Stimulated activated naive CD8-positive, alpha-beta T cell treated with anti-CD3 and anti-CD28 coated beads, Interleukin-15, Interleukin-2, amounts not matched to agents 100 ng/mL and 50 ng/mL, for 24 hours (primary cell): Measurements from ENCODE around the gene ADGRF5.
"Not testable (repeated sequence)": the region's sequence is repeated elsewhere in the genome, so short reads cannot be mapped to it uniquely, and the experiment has no call there.

Source experiments
- H3K27ac Mint-ChIP-seq: one replicate; pipeline ENCODE4 v1.8.0; 2021; ENCODE audit warnings: mild to moderate bottlenecking, mixed read lengths
- H3K27me3 Mint-ChIP-seq: one replicate; pipeline ENCODE4 v1.8.0; 2021; ENCODE audit warnings: mixed read lengths
- H3K36me3 Mint-ChIP-seq: one replicate; pipeline ENCODE4 v1.8.0; 2021; ENCODE audit warnings: low read depth, mixed read lengths
- H3K4me1 Mint-ChIP-seq: one replicate; pipeline ENCODE4 v1.8.0; 2021; ENCODE audit warnings: low read depth, mixed read lengths
- H3K4me3 Mint-ChIP-seq: one replicate; pipeline ENCODE4 v1.8.0; 2021; ENCODE audit warnings: mild to moderate bottlenecking, mixed read lengths
- H3K9me3 Mint-ChIP-seq: one replicate; pipeline ENCODE4 v1.8.0; 2021; ENCODE audit warnings: mixed read lengths

Gene ADGRF5

DNA sequence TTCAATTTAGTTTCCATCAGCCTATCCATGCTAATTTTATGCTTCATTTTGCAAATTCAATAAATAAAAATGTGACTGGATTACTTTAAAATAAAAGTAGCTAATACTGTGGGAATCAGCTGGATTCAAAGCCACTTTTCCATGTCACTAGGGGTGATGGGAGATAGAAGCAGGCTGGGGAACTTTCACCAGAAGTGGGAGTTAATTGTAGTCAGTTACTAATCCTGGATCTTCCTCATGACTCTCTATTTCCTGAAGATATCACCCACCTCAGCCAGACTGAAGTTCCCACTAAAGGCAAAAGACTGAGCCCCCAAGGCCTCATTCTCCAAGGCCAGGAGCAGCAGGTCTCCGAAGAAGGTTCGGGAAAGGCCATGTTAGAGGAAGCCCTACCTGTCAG lies 86.7 kb downstream of the ADGRF5 start:
- not testable (repeated sequence) for H3K4me3 Mint-ChIP-seq, H3K9me3 Mint-ChIP-seq, H3K36me3 Mint-ChIP-seq

DNA sequence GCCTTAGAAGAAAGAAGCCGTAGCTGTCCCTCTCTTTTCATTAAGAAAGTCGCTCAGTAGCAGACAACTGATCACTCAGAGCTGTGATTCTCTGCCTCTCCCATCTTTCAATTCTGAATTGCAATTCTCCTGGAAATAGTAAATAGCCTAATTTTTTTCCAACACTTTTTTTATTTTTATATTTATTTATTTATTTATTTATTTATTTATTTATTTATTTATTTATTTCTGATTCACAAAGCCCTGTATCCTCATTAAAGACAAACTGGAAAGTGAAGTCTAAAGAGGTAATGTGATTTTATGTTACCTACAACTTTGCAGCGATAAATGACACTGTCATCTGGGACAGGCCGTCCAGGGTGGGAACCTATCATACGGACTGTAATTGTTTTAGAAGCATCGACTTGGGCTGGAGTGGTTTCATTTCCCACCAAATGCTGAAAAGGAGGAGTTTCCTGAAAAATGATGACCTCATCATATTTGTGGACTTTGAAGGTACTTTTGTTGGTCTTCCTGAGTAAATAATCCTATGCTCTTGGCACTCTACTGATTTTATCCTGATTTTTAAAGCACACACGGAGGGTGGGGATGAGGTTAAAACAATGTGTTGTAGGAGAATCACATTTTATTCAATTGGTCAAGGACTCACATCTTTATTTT lies 87.4 kb downstream of the ADGRF5 start:
- not testable (repeated sequence) for H3K27me3 Mint-ChIP-seq, H3K9me3 Mint-ChIP-seq, H3K27ac Mint-ChIP-seq, H3K36me3 Mint-ChIP-seq, H3K4me3 Mint-ChIP-seq, H3K4me1 Mint-ChIP-seq

More for the DNA sequence above, 86.7 kb downstream of the ADGRF5 start:
- H3K27me3 Mint-ChIP-seq, H3K4me1 Mint-ChIP-seq, H3K27ac Mint-ChIP-seq: not testable (repeated sequence)

DNA sequence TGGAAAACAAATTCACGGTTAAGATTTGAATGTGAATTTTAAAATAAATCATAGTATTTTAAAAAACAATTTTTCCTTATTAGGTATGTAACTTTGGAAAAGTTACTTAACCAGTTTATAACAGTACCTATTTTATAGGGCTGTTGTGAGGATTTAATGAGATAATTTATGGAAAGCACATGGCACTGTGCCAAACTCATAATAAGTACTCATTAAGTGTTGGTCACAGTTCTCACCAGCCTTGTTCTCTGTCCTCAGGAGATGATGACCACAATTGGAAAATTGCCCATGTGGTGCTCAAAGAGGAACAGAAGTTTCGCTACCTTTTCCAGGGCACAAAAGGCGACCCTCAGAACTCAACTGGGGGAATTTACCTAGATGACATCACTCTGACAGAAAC lies 88.9 kb downstream of the ADGRF5 start:
- Mint-ChIP-seq H3K4me1 (no peaks in the 10 kb centered on the region), H3K27ac (no peak overlapping the region), H3K9me3 (no peaks in the 10 kb centered on the region), H3K27me3 (peaks cover 8% of the 10 kb centered on the region), H3K4me3 (no peak overlapping the region), H3K36me3 (no peaks in the 10 kb centered on the region)

DNA sequence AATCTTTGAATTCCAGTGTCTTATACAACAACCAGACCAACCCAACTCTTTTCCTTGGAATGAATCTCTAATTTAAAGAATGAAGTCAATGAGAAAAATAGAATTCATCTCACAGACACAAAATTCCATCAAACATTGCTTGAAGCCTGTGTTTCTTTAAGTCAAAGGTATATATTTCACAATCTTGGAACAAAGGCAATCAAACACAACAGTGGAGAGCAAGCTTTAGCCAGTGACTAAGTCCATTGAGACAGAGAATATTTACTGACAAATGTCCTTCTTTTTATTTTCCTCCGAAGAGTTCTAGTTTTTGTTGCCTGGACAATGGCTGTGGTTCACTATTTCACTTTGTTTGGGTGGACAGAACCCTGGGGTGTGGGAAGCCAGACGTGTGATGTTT lies 92.8 kb downstream of the ADGRF5 start:
- Mint-ChIP-seq H3K27ac (no peak overlapping the region), H3K4me1 (no peaks in the 10 kb centered on the region), H3K4me3 (no peak overlapping the region), H3K9me3 (no peaks in the 10 kb centered on the region), H3K27me3 (peaks cover 15% of the 10 kb centered on the region), H3K36me3 (no peaks in the 10 kb centered on the region)

DNA sequence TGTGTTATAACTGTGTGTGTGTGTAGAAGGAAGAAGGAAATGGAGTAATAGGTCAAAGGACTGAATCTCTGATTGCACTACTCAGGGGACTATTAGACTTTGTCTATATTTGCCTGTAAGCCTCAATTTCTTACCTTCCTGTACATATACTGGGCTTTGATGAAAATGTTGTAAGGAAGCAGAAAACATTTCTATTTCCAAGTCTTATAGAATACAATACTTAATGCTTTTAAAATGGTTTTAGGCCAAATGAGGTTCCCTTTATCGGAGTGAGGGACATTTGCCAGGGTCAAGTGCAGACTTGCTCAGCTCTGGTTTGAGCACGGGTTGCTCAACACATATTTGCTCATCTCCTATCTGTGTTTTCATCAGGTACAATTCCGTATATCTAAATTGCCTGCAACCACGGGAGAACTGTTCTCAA lies 100.3 kb downstream of the ADGRF5 start:
- no peak overlapping the region for H3K27ac Mint-ChIP-seq
- H3K36me3 Mint-ChIP-seq, result no peaks in the 10 kb centered on the region
- no peaks in the 10 kb centered on the region for H3K4me1 Mint-ChIP-seq
- H3K27me3 Mint-ChIP-seq, result peaks cover 9% of the 10 kb centered on the region
- H3K9me3 Mint-ChIP-seq, result no peaks in the 10 kb centered on the region
- H3K4me3 Mint-ChIP-seq, result no peak overlapping the region

DNA sequence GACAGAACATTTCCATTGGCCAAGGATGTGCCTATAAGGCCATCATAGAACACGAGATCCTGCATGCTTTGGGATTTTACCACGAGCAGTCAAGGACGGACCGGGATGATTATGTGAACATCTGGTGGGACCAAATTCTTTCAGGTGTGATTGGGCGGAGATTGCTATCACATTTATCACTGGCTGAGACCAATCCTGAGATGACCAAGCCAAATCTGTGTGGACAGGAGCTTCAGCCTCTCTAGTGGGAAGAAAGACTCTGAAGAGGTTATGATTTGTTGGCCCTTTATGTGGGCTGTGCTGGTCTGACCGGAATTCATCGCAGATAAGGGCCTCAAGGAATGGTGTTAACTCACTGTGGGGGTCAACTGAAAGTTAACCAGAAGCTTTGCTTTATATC lies 102.2 kb downstream of the ADGRF5 start:
- no peak overlapping the region for H3K27ac Mint-ChIP-seq
- H3K4me1 Mint-ChIP-seq, result no peaks in the 10 kb centered on the region
- H3K36me3 Mint-ChIP-seq, result no peaks in the 10 kb centered on the region
- H3K27me3 Mint-ChIP-seq, result peaks cover 12% of the 10 kb centered on the region
- peaks cover 4% of the 10 kb centered on the region for H3K9me3 Mint-ChIP-seq
- H3K4me3 Mint-ChIP-seq, result no peak overlapping the region

DNA sequence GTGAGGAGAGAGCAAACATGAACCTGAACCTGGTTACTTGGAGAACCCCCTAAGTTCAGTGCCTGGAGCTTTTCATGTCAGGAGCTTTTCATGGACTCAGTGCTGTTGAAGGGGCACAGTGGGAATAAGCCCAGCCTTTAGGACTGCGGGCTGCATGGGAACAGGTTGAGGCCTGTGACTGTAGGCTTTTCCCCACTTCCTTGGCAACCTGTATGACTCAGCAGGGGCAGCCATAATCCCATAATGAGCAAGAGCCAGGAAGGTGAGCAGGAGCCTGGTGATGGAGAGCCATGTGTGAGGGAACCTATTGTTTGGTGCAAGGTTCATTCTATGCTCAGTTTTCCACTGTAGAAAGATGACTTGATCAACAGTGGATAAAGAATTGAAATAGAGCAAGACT lies 105.1 kb downstream of the ADGRF5 start:
- H3K4me3 Mint-ChIP-seq, result no peak overlapping the region
- peaks cover 8% of the 10 kb centered on the region for H3K9me3 Mint-ChIP-seq
- no peaks in the 10 kb centered on the region for H3K36me3 Mint-ChIP-seq
- peaks cover 26% of the 10 kb centered on the region for H3K27me3 Mint-ChIP-seq
- no peak overlapping the region for H3K27ac Mint-ChIP-seq
- no peaks in the 10 kb centered on the region for H3K4me1 Mint-ChIP-seq

DNA sequence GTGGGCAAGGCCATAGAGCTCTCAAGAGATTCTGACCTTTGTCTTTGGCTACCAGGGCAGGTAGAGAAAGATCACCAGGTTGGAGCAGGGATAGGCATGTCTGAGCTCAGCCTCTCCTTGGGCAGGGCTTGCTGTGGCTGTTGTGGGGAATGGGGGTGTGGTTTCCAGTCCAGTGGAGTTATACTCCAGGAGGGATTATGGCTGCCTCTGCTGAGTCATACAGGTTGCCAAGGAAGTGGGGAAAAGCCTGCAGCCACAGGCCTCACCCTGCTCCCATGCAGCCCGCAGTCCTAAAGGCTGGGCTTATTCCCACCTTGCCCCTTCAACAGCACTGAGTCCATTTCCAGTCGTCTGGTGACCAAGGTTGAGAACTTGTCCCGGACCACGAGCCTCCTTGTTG lies 106.6 kb downstream of the ADGRF5 start:
- H3K27me3 Mint-ChIP-seq, result peaks cover 30% of the 10 kb centered on the region
- no peaks in the 10 kb centered on the region for H3K4me1 Mint-ChIP-seq
- H3K4me3 Mint-ChIP-seq, result no peak overlapping the region
- peaks cover 8% of the 10 kb centered on the region for H3K9me3 Mint-ChIP-seq
- no peak overlapping the region for H3K27ac Mint-ChIP-seq
- H3K36me3 Mint-ChIP-seq, result no peaks in the 10 kb centered on the region

DNA sequence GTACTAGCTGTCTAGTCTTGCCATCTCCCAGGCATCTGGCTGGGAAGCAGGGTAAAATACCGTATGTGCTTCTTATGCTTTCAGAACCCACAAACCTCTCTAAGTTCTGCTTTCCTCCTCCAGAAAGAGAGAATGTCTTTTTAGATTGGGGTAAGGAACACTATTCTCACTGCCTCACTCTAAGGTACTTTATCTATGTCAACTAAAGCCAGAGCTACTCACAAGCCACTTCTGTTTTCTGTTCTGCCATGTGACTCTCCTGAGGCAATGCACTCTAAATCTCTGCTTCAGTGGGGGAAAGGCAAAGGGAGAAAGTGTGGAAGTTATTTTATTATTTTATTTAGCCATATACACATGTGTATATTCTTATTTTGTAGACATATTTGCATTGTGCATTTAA lies 112.9 kb downstream of the ADGRF5 start:
- Mint-ChIP-seq H3K9me3 (no peaks in the 10 kb centered on the region), H3K36me3 (no peaks in the 10 kb centered on the region), H3K27ac (no peak overlapping the region), H3K4me3 (no peak overlapping the region), H3K27me3 (peaks cover 45% of the 10 kb centered on the region), H3K4me1 (no peaks in the 10 kb centered on the region)
